Measurements from ENCODE around the gene RAD54L2. TPM values are rescaled to one million over a fixed set of nuclear protein-coding genes. Genes with fewer than 3 reads are reported as not detected.
"Not testable (repeated sequence)": the region's sequence is repeated elsewhere in the genome, so short reads cannot be mapped to it uniquely, and the experiment has no call there.

The RAD54L2 gene
- 8.4 TPM for total RNA-seq
- long read RNA-seq, partial matches to known transcripts = 1 of 3 reads
- long read RNA-seq, other reads (novel, unspliced or antisense) = 2 of 3 reads

GRCh38 chr3:51538459-51539290, at the start of gene RAD54L2:
Gene RAD54L2 (plus strand): TSS chr3:51538719. CDS start chr3:51590421, 51,702 bp downstream.
- peak; percentile 99 for ATAC-seq (ENCODE audit: poor library complexity)
- intact Hi-C loops (cut with DNase I) = loop anchor here (10.0 kb wide), 1 partner anchor 126 kb away; no protein-coding TSS in a partner anchor

GRCh38 chr3:51498876-51499738, 39.4 kb upstream of the RAD54L2 start:
- ATAC-seq (ENCODE audit: poor library complexity) (peak; percentile 86), DNase-seq (peak; percentile 96)
- intact Hi-C loops (cut with DNase I) = no loop called here

More at GRCh38 chr3:51538459-51539290, at the start of gene RAD54L2:
- peak; percentile 89 for DNase-seq

- intact Hi-C loops (cut with DNase I) = no loop called here
- peak; percentile 46 for DNase-seq
- no peak for ATAC-seq (ENCODE audit: poor library complexity)
These were observed 37.8 kb upstream of the RAD54L2 start for GRCh38 chr3:51500632-51501131.

- intact Hi-C loops (cut with DNase I) = loop anchor here (2.0 kb wide), 2 partner anchors 167 to 301 kb away; no protein-coding TSS in a partner anchor
- peak; percentile 24 for ATAC-seq (ENCODE audit: poor library complexity)
These were observed 36.5 kb upstream of the RAD54L2 start for GRCh38 chr3:51501833-51502561.

GRCh38 chr3:51502562-51502910, 36.0 kb upstream of the RAD54L2 start:
- no peak for ATAC-seq (ENCODE audit: poor library complexity)
- DNase-seq = no peak
- intact Hi-C loops (cut with DNase I) = loop anchor here (2.0 kb wide), 2 partner anchors 166 to 300 kb away; no protein-coding TSS in a partner anchor

More at GRCh38 chr3:51501833-51502561, 36.5 kb upstream of the RAD54L2 start:
- peak; percentile 88 for DNase-seq

GRCh38 chr3:51503007-51503406, 35.5 kb upstream of the RAD54L2 start:
- DNase-seq (no peak), ATAC-seq (ENCODE audit: poor library complexity) (no peak)
- intact Hi-C loops (cut with DNase I) = loop anchor here (2.0 kb wide), 2 partner anchors 166 to 300 kb away; no protein-coding TSS in a partner anchor

GRCh38 chr3:51508255-51508654, 30.3 kb upstream of the RAD54L2 start:
- no peak for ATAC-seq (ENCODE audit: poor library complexity)
- intact Hi-C loops (cut with DNase I) = no loop called here
- no peak for DNase-seq

- intact Hi-C loops (cut with DNase I) = no loop called here
- ATAC-seq (ENCODE audit: poor library complexity) (no peak), DNase-seq (no peak)
These were observed 27.5 kb upstream of the RAD54L2 start for GRCh38 chr3:51510996-51511395.

- DNase-seq (no peak), ATAC-seq (ENCODE audit: poor library complexity) (no peak)
- intact Hi-C loops (cut with DNase I) = no loop called here
These were observed 24.3 kb upstream of the RAD54L2 start for GRCh38 chr3:51514210-51514609.

GRCh38 chr3:51519848-51520247, 18.7 kb upstream of the RAD54L2 start:
- no peak for DNase-seq
- intact Hi-C loops (cut with DNase I) = no loop called here
- no peak for ATAC-seq (ENCODE audit: poor library complexity)

GRCh38 chr3:51520906-51521730, 17.4 kb upstream of the RAD54L2 start:
- DNase-seq; intact Hi-C loops (cut with DNase I); ATAC-seq (ENCODE audit: poor library complexity): not testable (repeated sequence)

GRCh38 chr3:51522273-51522962, 16.1 kb upstream of the RAD54L2 start:
- intact Hi-C loops (cut with DNase I) = no loop called here
- ATAC-seq (ENCODE audit: poor library complexity) = no peak
- DNase-seq = no peak

GRCh38 chr3:51524874-51525273, 13.6 kb upstream of the RAD54L2 start:
- DNase-seq; ATAC-seq (ENCODE audit: poor library complexity); intact Hi-C loops (cut with DNase I): not testable (repeated sequence)

- intact Hi-C loops (cut with DNase I) = loop anchor here (10.0 kb wide), 1 partner anchor 134 kb away; no protein-coding TSS in a partner anchor
- ATAC-seq (ENCODE audit: poor library complexity) = no peak
- DNase-seq = no peak
These were observed 8.0 kb upstream of the RAD54L2 start for GRCh38 chr3:51530485-51530884.

- no peak for ATAC-seq (ENCODE audit: poor library complexity)
- intact Hi-C loops (cut with DNase I) = loop anchor here (10.0 kb wide), 1 partner anchor 129 kb away; no protein-coding TSS in a partner anchor
- DNase-seq = no peak
These were observed 3.1 kb upstream of the RAD54L2 start for GRCh38 chr3:51535146-51536019.

- DNase-seq; ATAC-seq (ENCODE audit: poor library complexity): not testable (repeated sequence)
- intact Hi-C loops (cut with DNase I) = loop anchor here (10.0 kb wide), 1 partner anchor 127 kb away; no protein-coding TSS in a partner anchor
These were observed 888 bp upstream of the RAD54L2 start for GRCh38 chr3:51537631-51538030.
